ENCODE data around the gene SUCLG1. TPM values are rescaled to one million over a fixed set of nuclear protein-coding genes. Genes with fewer than 3 reads are reported as not detected.
"Not testable (repeated sequence)": the region's sequence is repeated elsewhere in the genome, so short reads cannot be mapped to it uniquely, and the experiment has no call there.

The SUCLG1 gene
- total RNA-seq, 2 experiments from 2014 or later = 66.1 to 69.0 TPM

- peaks cover 48% of the 10 kb centered on the region for H3K36me3 Mint-ChIP-seq (ENCODE audit: low read depth)
- H3K27me3 Mint-ChIP-seq = no peaks in the 10 kb centered on the region
- POLR2A ChIA-PET = no interaction called here
- peaks cover 7% of the 10 kb centered on the region for H3K4me1 Mint-ChIP-seq
- CTCF ChIA-PET = no interaction called here
- no peak overlapping the region for H3K27ac Mint-ChIP-seq
- H3K4me3 Mint-ChIP-seq = no peak overlapping the region
- no peak for DNase-seq
- no peaks in the 10 kb centered on the region for H3K9me3 Mint-ChIP-seq
Measured at GRCh38 chr2:84435345-84436025, 23.6 kb downstream of the SUCLG1 start.

- Mint-ChIP-seq H3K27ac (no peak overlapping the region), H3K27me3 (no peaks in the 10 kb centered on the region), H3K36me3 (ENCODE audit: low read depth) (peaks cover 40% of the 10 kb centered on the region), H3K9me3 (no peaks in the 10 kb centered on the region), H3K4me1 (peaks cover 2% of the 10 kb centered on the region), H3K4me3 (no peak overlapping the region)
- DNase-seq = no peak
- CTCF ChIA-PET = no interaction called here
- POLR2A ChIA-PET = no interaction called here
Measured at GRCh38 chr2:84429328-84429727, 29.8 kb downstream of the SUCLG1 start.

- H3K27me3 Mint-ChIP-seq = no peaks in the 10 kb centered on the region
- DNase-seq = no peak
- H3K27ac Mint-ChIP-seq = no peak overlapping the region
- CTCF ChIA-PET = interaction anchor here (1.0 kb wide), 1 partner anchor 114 kb away, joined by 3 read pairs; no protein-coding TSS in a partner anchor
- POLR2A ChIA-PET = no interaction called here
- H3K9me3 Mint-ChIP-seq = no peaks in the 10 kb centered on the region
- H3K4me1 Mint-ChIP-seq = peaks cover 2% of the 10 kb centered on the region
- no peak overlapping the region for H3K4me3 Mint-ChIP-seq
- H3K36me3 Mint-ChIP-seq (ENCODE audit: low read depth) = peaks cover 42% of the 10 kb centered on the region
Measured at GRCh38 chr2:84427235-84428138, 31.6 kb downstream of the SUCLG1 start.

- Mint-ChIP-seq H3K4me1 (peaks cover 2% of the 10 kb centered on the region), H3K27me3 (no peaks in the 10 kb centered on the region), H3K9me3 (no peaks in the 10 kb centered on the region), H3K27ac (no peak overlapping the region), H3K36me3 (ENCODE audit: low read depth) (peaks cover 35% of the 10 kb centered on the region), H3K4me3 (no peak overlapping the region)
- ChIA-PET CTCF (interaction anchor here (0.9 to 1.2 kb wide), 3 partner anchors 110 to 122 kb away, joined by 3 to 5 read pairs (median 3); no protein-coding TSS in a partner anchor), POLR2A (no interaction called here)
- DNase-seq = no peak
Measured at GRCh38 chr2:84425310-84425709, 33.8 kb downstream of the SUCLG1 start.

GRCh38 chr2:84424152-84424551 lies 34.9 kb downstream of the SUCLG1 start:
- no peak overlapping the region for H3K27ac Mint-ChIP-seq
- no peak overlapping the region for H3K4me3 Mint-ChIP-seq
- H3K4me1 Mint-ChIP-seq = peaks cover 2% of the 10 kb centered on the region
- H3K9me3 Mint-ChIP-seq = no peaks in the 10 kb centered on the region
- peaks cover 24% of the 10 kb centered on the region for H3K36me3 Mint-ChIP-seq (ENCODE audit: low read depth)
- ChIA-PET POLR2A (no interaction called here), CTCF (interaction anchor here (0.8 to 1.2 kb wide), 2 partner anchors 109 to 401 kb away, joined by 3 read pairs; no protein-coding TSS in a partner anchor)
- DNase-seq = no peak
- H3K27me3 Mint-ChIP-seq = no peaks in the 10 kb centered on the region

GRCh38 chr2:84421791-84422190 lies 37.3 kb downstream of the SUCLG1 start:
- peaks cover 13% of the 10 kb centered on the region for H3K4me1 Mint-ChIP-seq
- no peaks in the 10 kb centered on the region for H3K27me3 Mint-ChIP-seq
- H3K27ac Mint-ChIP-seq = no peak overlapping the region
- no peak for DNase-seq
- H3K9me3 Mint-ChIP-seq = no peaks in the 10 kb centered on the region
- ChIA-PET POLR2A (no interaction called here), CTCF (no interaction called here)
- peaks cover 20% of the 10 kb centered on the region for H3K36me3 Mint-ChIP-seq (ENCODE audit: low read depth)
- H3K4me3 Mint-ChIP-seq = no peak overlapping the region

- Mint-ChIP-seq H3K27me3 (no peaks in the 10 kb centered on the region), H3K4me1 (peaks cover 16% of the 10 kb centered on the region), H3K9me3 (no peaks in the 10 kb centered on the region), H3K36me3 (ENCODE audit: low read depth) (peaks cover 20% of the 10 kb centered on the region), H3K27ac (no peak overlapping the region), H3K4me3 (no peak overlapping the region)
- no peak for DNase-seq
- CTCF ChIA-PET = interaction anchor here (0.9 kb wide), 1 partner anchor 42 kb away, joined by 3 read pairs; no protein-coding TSS in a partner anchor
- POLR2A ChIA-PET = no interaction called here
Measured at GRCh38 chr2:84421197-84421596, 37.9 kb downstream of the SUCLG1 start.

GRCh38 chr2:84417453-84418145 lies 41.5 kb downstream of the SUCLG1 start:
- ChIA-PET POLR2A (no interaction called here), CTCF (interaction anchor here (0.9 kb wide), 1 partner anchor 102 kb away, joined by 3 read pairs; no protein-coding TSS in a partner anchor)
- no peak for DNase-seq
- Mint-ChIP-seq H3K27ac (peak overlapping the region; percentile 57), H3K36me3 (ENCODE audit: low read depth) (peaks cover 4% of the 10 kb centered on the region), H3K9me3 (no peaks in the 10 kb centered on the region), H3K4me3 (no peak overlapping the region), H3K27me3 (no peaks in the 10 kb centered on the region), H3K4me1 (peaks cover 16% of the 10 kb centered on the region)

GRCh38 chr2:84409531-84409930 lies 49.5 kb downstream of the SUCLG1 start:
- H3K27me3 Mint-ChIP-seq = peaks cover 3% of the 10 kb centered on the region
- no peaks in the 10 kb centered on the region for H3K36me3 Mint-ChIP-seq (ENCODE audit: low read depth)
- no peak for DNase-seq
- H3K4me3 Mint-ChIP-seq = no peak overlapping the region
- CTCF ChIA-PET = no interaction called here
- POLR2A ChIA-PET = no interaction called here
- H3K9me3 Mint-ChIP-seq = no peaks in the 10 kb centered on the region
- no peak overlapping the region for H3K27ac Mint-ChIP-seq
- no peaks in the 10 kb centered on the region for H3K4me1 Mint-ChIP-seq

GRCh38 chr2:84402111-84402510 lies 57.0 kb downstream of the SUCLG1 start:
- H3K36me3 Mint-ChIP-seq (ENCODE audit: low read depth); H3K27me3 Mint-ChIP-seq; H3K27ac Mint-ChIP-seq; DNase-seq; CTCF ChIA-PET; POLR2A ChIA-PET; H3K4me3 Mint-ChIP-seq; H3K9me3 Mint-ChIP-seq: not testable (repeated sequence)
- peaks cover 13% of the 10 kb centered on the region for H3K4me1 Mint-ChIP-seq

- H3K9me3 Mint-ChIP-seq; H3K27ac Mint-ChIP-seq; H3K27me3 Mint-ChIP-seq; CTCF ChIA-PET; H3K36me3 Mint-ChIP-seq (ENCODE audit: low read depth); POLR2A ChIA-PET; H3K4me3 Mint-ChIP-seq; DNase-seq: not testable (repeated sequence)
- H3K4me1 Mint-ChIP-seq = peaks cover 14% of the 10 kb centered on the region
Measured at GRCh38 chr2:84399839-84400238, 59.2 kb downstream of the SUCLG1 start.

- no peak for DNase-seq
- CTCF ChIA-PET = no interaction called here
Measured at GRCh38 chr2:84395820-84396219, 63.3 kb downstream of the SUCLG1 start.

GRCh38 chr2:84394628-84395027 lies 64.5 kb downstream of the SUCLG1 start:
- Mint-ChIP-seq H3K36me3 (ENCODE audit: low read depth) (no peaks in the 10 kb centered on the region), H3K9me3 (no peaks in the 10 kb centered on the region), H3K4me1 (peaks cover 1% of the 10 kb centered on the region), H3K27ac (no peak overlapping the region), H3K27me3 (no peaks in the 10 kb centered on the region), H3K4me3 (no peak overlapping the region)
- ChIA-PET POLR2A (no interaction called here), CTCF (interaction anchor here (0.6 kb wide), 1 partner anchor 1421 kb away, joined by 3 read pairs; no protein-coding TSS in a partner anchor)
- DNase-seq = no peak

More at GRCh38 chr2:84395820-84396219, 63.3 kb downstream of the SUCLG1 start:
- POLR2A ChIA-PET = no interaction called here
- Mint-ChIP-seq H3K4me3 (no peak overlapping the region), H3K9me3 (no peaks in the 10 kb centered on the region), H3K36me3 (ENCODE audit: low read depth) (no peaks in the 10 kb centered on the region), H3K27me3 (no peaks in the 10 kb centered on the region), H3K4me1 (peaks cover 1% of the 10 kb centered on the region), H3K27ac (no peak overlapping the region)
